B cell (primary cell): ENCODE results near the gene RFPL1.

Experiments
- EZH2 ChIP-seq: IDR thresholded peaks from 2 replicates; pipeline ENCODE4 v1.6.1; 2012; ENCODE audit warnings: borderline replicate concordance, low read depth, mild to moderate bottlenecking, moderate library complexity, low read length; ENCODE audit not compliant: insufficient read depth, poor library complexity, severe bottlenecking
- TF ChIP-seq, protein P1 (sequence below): fragments of 200-600 bp; IDR thresholded peaks from one replicate; pipeline ENCODE4 v1.8.0; 2022; ENCODE audit warnings: antibody characterized with exemption, mild to moderate bottlenecking

DNA sequence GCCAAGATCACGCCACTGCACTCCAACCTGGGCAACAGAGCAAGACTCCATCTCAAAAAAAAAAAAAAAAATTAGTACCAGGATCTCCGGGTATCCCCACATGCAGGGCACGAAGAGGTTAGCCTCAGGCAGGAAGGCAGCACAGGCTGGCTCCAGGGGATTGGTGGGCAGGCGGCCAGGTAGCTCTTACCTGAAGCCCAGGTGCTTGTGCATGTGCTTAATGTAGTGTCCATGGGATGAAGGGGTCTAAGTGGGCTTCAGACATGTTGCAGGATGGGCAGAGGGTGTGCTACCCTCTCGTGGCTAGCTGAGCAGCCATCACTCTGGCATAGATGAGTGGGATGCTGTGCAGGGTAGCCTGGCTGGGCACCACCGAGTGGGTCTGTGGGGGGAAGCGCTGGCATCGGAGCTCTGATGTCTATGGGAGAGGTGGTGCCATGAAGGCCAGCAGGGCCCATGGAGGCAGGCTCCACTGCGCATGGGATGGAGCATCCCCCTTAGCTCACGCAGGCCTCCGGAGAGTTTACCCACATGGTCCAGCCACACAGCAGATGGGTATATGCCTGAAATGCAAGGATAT lies 11.0 kb downstream of the RFPL1 start:
- TF ChIP-seq, protein P1, sequence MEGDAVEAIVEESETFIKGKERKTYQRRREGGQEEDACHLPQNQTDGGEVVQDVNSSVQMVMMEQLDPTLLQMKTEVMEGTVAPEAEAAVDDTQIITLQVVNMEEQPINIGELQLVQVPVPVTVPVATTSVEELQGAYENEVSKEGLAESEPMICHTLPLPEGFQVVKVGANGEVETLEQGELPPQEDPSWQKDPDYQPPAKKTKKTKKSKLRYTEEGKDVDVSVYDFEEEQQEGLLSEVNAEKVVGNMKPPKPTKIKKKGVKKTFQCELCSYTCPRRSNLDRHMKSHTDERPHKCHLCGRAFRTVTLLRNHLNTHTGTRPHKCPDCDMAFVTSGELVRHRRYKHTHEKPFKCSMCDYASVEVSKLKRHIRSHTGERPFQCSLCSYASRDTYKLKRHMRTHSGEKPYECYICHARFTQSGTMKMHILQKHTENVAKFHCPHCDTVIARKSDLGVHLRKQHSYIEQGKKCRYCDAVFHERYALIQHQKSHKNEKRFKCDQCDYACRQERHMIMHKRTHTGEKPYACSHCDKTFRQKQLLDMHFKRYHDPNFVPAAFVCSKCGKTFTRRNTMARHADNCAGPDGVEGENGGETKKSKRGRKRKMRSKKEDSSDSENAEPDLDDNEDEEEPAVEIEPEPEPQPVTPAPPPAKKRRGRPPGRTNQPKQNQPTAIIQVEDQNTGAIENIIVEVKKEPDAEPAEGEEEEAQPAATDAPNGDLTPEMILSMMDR = no peak
- no peak for TF ChIP-seq EZH2
